Astrocyte of the spinal cord (primary cell): ENCODE measurements around the gene ST8SIA3.

Experiments
- DNase-seq: peaks from one replicate; pipeline ENCODE4 v3.0.0; 2011; ENCODE audit warnings: low read depth, low spot score
- H3K4me3 ChIP-seq: 2 replicates; pipeline ENCODE4 v1.5.1; 2011; ENCODE audit warnings: low read depth, mild to moderate bottlenecking, low read length, moderate library complexity
- in situ Hi-C: cut with HindIII; loops from 2 replicates; pipeline ENCODE4 v1.10.0; 2017; ENCODE audit warnings: low sequenced_read_pairs
- TF ChIP-seq, protein P1 (sequence below): IDR thresholded peaks from 2 replicates; pipeline ENCODE4 v1.5.1; 2012; ENCODE audit warnings: low read depth, mild to moderate bottlenecking, low read length, inconsistent platforms

The ST8SIA3 gene

DNA sequence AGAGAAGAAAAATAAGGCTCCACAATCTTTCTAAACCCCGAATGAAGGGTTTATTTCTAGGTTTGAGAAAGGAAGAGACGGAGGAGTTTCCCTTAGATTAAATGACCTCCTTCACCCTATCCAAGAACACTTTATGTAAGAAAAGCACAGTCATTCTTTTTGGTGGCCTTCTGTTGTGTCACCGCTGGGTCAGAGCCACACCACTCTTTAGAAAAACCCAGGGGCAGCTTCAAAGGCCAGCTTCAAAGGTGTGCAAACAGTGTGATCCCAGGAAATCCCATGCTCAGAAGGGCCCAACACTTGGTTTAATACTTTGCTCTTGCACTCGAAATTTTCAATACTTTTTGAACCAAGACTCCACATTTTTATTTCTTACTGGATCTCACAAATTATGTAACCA lies 7.1 kb downstream of the ST8SIA3 start:
- no peak overlapping the region for H3K4me3 ChIP-seq
- TF ChIP-seq, protein P1, sequence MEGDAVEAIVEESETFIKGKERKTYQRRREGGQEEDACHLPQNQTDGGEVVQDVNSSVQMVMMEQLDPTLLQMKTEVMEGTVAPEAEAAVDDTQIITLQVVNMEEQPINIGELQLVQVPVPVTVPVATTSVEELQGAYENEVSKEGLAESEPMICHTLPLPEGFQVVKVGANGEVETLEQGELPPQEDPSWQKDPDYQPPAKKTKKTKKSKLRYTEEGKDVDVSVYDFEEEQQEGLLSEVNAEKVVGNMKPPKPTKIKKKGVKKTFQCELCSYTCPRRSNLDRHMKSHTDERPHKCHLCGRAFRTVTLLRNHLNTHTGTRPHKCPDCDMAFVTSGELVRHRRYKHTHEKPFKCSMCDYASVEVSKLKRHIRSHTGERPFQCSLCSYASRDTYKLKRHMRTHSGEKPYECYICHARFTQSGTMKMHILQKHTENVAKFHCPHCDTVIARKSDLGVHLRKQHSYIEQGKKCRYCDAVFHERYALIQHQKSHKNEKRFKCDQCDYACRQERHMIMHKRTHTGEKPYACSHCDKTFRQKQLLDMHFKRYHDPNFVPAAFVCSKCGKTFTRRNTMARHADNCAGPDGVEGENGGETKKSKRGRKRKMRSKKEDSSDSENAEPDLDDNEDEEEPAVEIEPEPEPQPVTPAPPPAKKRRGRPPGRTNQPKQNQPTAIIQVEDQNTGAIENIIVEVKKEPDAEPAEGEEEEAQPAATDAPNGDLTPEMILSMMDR: no peak
- in situ Hi-C loops: no loop called here
- DNase-seq: no peak

DNA sequence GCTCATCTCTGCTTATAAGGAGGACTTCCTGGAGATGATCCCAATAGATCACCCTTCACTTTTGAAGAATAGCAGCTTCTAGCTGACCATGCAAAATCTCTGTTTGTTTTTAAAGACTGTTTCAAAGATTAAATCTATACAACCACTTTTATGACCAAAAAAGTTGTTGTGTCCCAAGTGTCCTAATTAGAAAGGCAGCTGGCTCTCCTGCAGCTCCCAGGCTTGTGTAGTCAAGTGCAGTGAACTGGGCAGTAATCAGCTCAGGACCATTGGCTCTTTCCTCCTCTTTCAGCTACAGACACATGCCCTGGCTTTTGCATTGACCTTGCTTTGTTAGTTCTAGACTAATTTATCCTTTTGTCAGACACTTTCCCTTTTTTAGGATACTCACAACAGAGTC lies 10.4 kb downstream of the ST8SIA3 start:
- in situ Hi-C loops: no loop called here
- DNase-seq: no peak
- TF ChIP-seq, protein P1: no peak
- no peak overlapping the region for H3K4me3 ChIP-seq

DNA sequence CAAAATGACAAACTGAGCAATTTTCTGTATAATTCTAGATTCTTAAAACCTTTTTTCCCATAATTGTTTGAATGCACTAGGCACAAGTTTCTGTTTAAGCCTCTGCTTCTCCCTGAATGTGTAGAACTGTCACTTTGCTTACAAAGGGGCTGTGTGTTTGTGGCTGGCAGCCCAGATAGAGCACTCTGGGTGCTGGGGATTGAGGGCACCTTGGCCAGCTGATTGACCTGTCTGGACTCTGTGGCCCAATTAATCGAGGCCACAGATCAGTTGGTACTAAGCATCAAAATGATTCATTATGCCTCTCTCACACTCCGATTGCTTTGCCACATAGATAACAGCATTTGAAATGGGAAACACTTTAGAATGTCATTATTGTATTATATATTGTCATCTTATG lies 12.1 kb downstream of the ST8SIA3 start:
- DNase-seq: no peak
- in situ Hi-C loops: no loop called here
- no peak overlapping the region for H3K4me3 ChIP-seq
- TF ChIP-seq, protein P1: no peak

DNA sequence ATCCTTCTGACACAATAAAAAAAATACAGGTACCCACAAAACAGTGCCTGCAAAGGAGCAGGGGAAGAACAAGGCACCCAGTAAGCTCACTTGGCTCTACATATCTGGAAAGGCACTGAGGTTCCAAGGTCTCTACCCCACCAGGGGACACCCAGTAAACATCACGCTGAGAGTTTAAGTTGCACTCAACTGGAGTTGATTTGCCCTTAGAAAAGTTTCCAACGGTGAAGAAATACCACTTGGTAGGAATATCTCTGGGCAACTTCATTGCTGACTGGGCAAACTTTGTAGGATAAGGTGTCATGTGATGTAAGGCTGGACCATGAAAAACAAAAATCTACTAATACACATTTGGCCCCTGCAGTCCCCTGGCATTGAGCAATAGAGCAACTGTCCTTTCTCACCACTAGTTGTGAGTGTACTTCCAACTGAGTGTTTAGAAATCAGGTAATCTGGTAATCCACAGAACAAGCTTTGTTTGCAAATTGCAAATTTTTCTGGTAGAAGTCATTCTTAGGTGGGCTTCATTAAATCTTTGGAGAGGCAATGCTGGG lies 14.2 kb downstream of the ST8SIA3 start:
- TF ChIP-seq, protein P1: no peak
- no peak for DNase-seq
- in situ Hi-C loops: no loop called here
- H3K4me3 ChIP-seq: no peak overlapping the region

DNA sequence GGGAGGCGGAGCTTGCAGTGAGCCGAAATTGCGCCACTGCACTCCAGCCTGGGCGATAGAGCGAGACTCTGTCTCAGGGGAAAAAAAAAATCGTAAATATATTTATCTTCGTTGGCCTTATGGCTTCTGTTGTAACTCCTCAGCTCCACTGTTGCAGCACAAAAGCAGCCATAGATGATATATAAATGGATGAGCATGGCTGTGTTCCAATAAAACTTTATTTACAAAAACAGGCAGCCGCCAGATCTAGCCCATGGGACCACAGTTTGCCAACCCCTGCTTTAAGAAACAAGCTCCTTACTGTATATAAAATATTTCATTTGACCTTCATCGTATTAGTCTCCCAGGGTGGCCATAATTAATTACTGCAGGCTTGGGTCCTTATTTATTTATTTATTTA lies 20.1 kb downstream of the ST8SIA3 start:
- no peak overlapping the region for H3K4me3 ChIP-seq
- TF ChIP-seq, protein P1: no peak
- DNase-seq: no peak
- in situ Hi-C loops: no loop called here

DNA sequence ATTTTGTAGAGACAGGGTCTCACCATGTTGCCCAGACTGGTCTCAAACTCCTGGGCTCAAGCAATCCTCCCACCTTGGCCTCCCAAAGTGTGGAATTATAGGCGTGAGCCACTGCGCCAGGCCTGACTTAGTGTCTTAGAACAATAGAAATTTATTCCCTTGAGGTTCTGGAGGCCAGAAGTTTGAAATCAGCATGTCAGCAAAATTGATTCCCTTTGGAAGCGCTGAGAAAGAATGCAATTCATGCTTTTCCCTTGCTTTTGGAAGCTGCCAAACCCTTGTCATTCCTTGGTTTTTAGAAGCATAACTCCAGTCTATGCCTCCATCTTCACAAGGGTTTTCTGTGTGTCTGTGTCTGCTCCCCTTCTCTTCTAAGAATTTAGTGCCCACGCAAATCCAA lies 20.7 kb downstream of the ST8SIA3 start:
- no peak overlapping the region for H3K4me3 ChIP-seq
- in situ Hi-C loops: no loop called here
- TF ChIP-seq, protein P1: no peak
- no peak for DNase-seq

DNA sequence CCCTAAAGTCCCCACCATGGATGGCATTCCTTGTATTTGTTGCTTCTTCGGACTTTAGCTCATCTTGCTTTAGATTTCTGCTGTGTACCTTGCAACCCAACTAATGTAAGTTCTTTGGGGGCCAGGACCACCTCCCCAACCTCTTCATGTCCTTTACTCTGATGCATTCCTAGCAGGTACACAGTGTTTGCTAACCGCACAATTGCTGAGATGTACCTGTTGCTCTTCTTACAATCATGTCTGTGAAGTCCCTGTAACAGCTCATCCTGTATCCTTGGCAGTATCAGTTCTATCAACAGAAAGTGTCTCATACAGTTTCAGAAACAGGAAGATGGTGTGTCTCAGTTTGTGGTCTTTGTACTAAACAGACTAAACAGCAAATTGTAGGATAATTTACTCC lies 24.1 kb downstream of the ST8SIA3 start:
- no peak overlapping the region for H3K4me3 ChIP-seq
- DNase-seq: no peak
- in situ Hi-C loops: no loop called here
- TF ChIP-seq, protein P1: no peak
